ENCODE data around the gene PAMR1.

DNA sequence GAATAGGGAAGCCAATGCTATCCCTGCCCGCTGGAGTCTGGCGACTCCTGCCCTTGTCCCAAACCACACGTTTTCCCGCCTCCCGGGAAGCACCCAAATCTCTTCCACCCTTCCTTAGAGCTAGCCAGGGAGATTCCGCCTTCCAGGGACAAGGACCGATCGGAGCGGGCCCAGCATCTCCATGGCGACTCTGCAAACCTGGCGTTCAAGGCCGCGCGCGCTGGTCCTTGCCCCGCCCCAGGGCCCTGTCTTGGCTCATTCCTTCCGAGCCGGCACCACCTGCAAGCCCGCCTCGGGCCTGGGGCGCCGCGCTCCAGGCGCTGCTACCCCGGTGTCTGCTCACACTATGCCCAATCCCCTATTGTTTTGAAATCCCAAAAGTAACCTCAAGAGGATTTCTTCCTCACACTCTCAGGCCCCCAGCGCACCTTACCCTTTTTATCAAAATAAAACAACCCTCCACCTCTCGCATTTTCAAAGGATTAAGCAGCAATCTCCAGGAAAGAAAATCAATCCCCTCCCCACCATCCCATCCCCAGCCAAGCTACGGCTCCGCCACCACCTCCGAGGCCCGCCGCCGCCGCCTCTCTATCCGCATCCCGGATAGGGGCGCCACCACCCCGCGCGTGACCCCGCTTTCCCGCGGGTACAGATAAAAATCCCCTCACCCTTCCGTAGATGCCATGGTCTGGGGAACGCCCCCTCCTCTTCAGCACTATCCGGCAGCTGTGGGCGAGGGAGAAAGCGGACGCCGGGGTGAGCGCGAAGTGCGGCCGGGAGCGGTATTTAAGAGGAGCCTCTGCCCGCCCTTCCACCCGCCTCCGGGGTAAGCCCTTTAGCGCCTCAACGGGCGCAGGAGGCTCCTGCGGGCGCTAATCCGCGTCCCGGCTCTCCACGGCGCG, 106.9 kb downstream of the PAMR1 start:
- TF ChIP-seq POLR2A (IDR thresholded peaks at IDR 0.05; ENCODE audit: low read length) = no peak
- no peak for TF ChIP-seq GATA1 (IDR thresholded peaks at IDR 0.05; ENCODE audit: low read depth, low read length)

All from erythroblast (primary cell).